Nephron (organoid): ENCODE measurements around the gene KCNG3.

Source experiments
- H3K27ac Mint-ChIP-seq, 3 experiments: 2 replicates each; pipeline ENCODE4 v1.8.0; 2020; ENCODE audit warnings: mixed read lengths in 3 of 3, mild to moderate bottlenecking in 2 of 3, moderate library complexity in 1 of 3
- H3K27me3 Mint-ChIP-seq: 2 replicates; pipeline ENCODE4 v1.8.0; 2021; ENCODE audit warnings: low read depth, mild to moderate bottlenecking, moderate library complexity, mixed read lengths
- H3K36me3 Mint-ChIP-seq: 2 replicates; pipeline ENCODE4 v1.8.0; 2020; ENCODE audit warnings: low read depth, mixed read lengths
- H3K4me1 Mint-ChIP-seq: 2 replicates; pipeline ENCODE4 v1.8.0; 2020; ENCODE audit warnings: mixed read lengths
- H3K4me3 Mint-ChIP-seq, 3 experiments: 2 replicates each; pipeline ENCODE4 v1.8.0; 2020; ENCODE audit warnings: mild to moderate bottlenecking in 3 of 3, mixed read lengths in 3 of 3, moderate library complexity in 2 of 3
- H3K9me3 Mint-ChIP-seq: 2 replicates; pipeline ENCODE4 v1.8.0; 2020; ENCODE audit warnings: mixed read lengths
- CTCF ChIP-seq, 3 experiments: fragments of 200-600 bp; sonication (generic); IDR thresholded peaks; one replicate each; pipeline ENCODE4 v1.5.0; 2021; ENCODE audit warnings: antibody characterized with exemption in 3 of 3; ENCODE audit not compliant: unreplicated experiment in 3 of 3

KCNG3 gene

GRCh38 chr2:42494355-42495233, 812 bp upstream of the KCNG3 start:
- Mint-ChIP-seq H3K27me3 (peaks cover 61% of the 10 kb centered on the region), H3K4me3 (peak overlapping the region; percentile 86 to 93 (median 87)), H3K9me3 (no peaks in the 10 kb centered on the region), H3K4me1 (peaks cover 5% of the 10 kb centered on the region), H3K27ac (peak overlapping the region in 1 of 3 experiments; percentile 43), H3K36me3 (no peaks in the 10 kb centered on the region)
- TF ChIP-seq CTCF (IDR thresholded peaks at IDR 0.05; ENCODE audit: unreplicated experiment in 3 of 3): peak; percentile 89 to 95 (median 90)

- TF ChIP-seq CTCF (IDR thresholded peaks at IDR 0.05; ENCODE audit: unreplicated experiment in 3 of 3): no peak
- no peaks in the 10 kb centered on the region for H3K9me3 Mint-ChIP-seq
- H3K27me3 Mint-ChIP-seq: peaks cover 66% of the 10 kb centered on the region
- H3K4me3 Mint-ChIP-seq: peak overlapping the region; percentile 76 to 80 (median 78)
- no peak overlapping the region for H3K27ac Mint-ChIP-seq
- H3K36me3 Mint-ChIP-seq: no peaks in the 10 kb centered on the region
- peaks cover 5% of the 10 kb centered on the region for H3K4me1 Mint-ChIP-seq
Measured at GRCh38 chr2:42492691-42493467, 903 bp downstream of the KCNG3 start.

GRCh38 chr2:42488297-42488696, 5.5 kb downstream of the KCNG3 start:
- Mint-ChIP-seq H3K36me3 (no peaks in the 10 kb centered on the region), H3K27ac (no peak overlapping the region), H3K9me3 (no peaks in the 10 kb centered on the region), H3K4me1 (peaks cover 5% of the 10 kb centered on the region), H3K4me3 (no peak overlapping the region), H3K27me3 (peaks cover 40% of the 10 kb centered on the region)
- TF ChIP-seq CTCF (IDR thresholded peaks at IDR 0.05; ENCODE audit: unreplicated experiment in 3 of 3): no peak

GRCh38 chr2:42486145-42486906, 7.5 kb downstream of the KCNG3 start:
- no peak for TF ChIP-seq CTCF (IDR thresholded peaks at IDR 0.05; ENCODE audit: unreplicated experiment in 3 of 3)
- Mint-ChIP-seq H3K27ac (no peak overlapping the region), H3K36me3 (no peaks in the 10 kb centered on the region), H3K4me1 (no peaks in the 10 kb centered on the region), H3K9me3 (no peaks in the 10 kb centered on the region), H3K4me3 (no peak overlapping the region), H3K27me3 (peaks cover 20% of the 10 kb centered on the region)

- no peak overlapping the region for H3K4me3 Mint-ChIP-seq
- H3K4me1 Mint-ChIP-seq: no peaks in the 10 kb centered on the region
- H3K36me3 Mint-ChIP-seq: no peaks in the 10 kb centered on the region
- TF ChIP-seq CTCF (IDR thresholded peaks at IDR 0.05; ENCODE audit: unreplicated experiment in 3 of 3): no peak
- no peaks in the 10 kb centered on the region for H3K9me3 Mint-ChIP-seq
- no peaks in the 10 kb centered on the region for H3K27me3 Mint-ChIP-seq
- no peak overlapping the region for H3K27ac Mint-ChIP-seq
Measured at GRCh38 chr2:42480402-42480801, 13.4 kb downstream of the KCNG3 start.
